HepG2 (cell line): Measurements from ENCODE around the gene ZFP36L2. TPM values are rescaled to one million over a fixed set of nuclear protein-coding genes. Genes with fewer than 3 reads are reported as not detected.

ENCODE experiments used
- AHDC1 ChIP-seq: sonication (generic); formaldehyde crosslinking; IDR thresholded peaks from 2 replicates; pipeline ENCODE4 v1.5.1; 2020; ENCODE audit warnings: mild to moderate bottlenecking, missing genetic modification reagents, borderline replicate concordance
- AKAP8 ChIP-seq: sonication (generic); formaldehyde crosslinking; IDR thresholded peaks from 2 replicates; pipeline ENCODE4 v1.5.1; 2020; ENCODE audit warnings: mild to moderate bottlenecking, missing genetic modification reagents
- BCL6 ChIP-seq: IDR thresholded peaks from 2 replicates; pipeline ENCODE4 v1.6.1; 2016; ENCODE audit warnings: missing genetic modification reagents, missing compliant biosample characterization
- CTCF ChIP-seq: sonication (generic); formaldehyde crosslinking; IDR thresholded peaks from 2 replicates; pipeline ENCODE4 v1.5.0; 2020; ENCODE audit warnings: mild to moderate bottlenecking, missing genetic modification reagents, moderate library complexity
- ESRRA ChIP-seq: sonication (generic); formaldehyde crosslinking; IDR thresholded peaks from 2 replicates; pipeline ENCODE4 v1.5.1; 2020; ENCODE audit warnings: mild to moderate bottlenecking, low read depth, missing genetic modification reagents
- GFI1 ChIP-seq: sonication (generic); formaldehyde crosslinking; IDR thresholded peaks from 2 replicates; pipeline ENCODE4 v1.5.0; 2020; ENCODE audit warnings: missing genetic modification reagents, mild to moderate bottlenecking, borderline replicate concordance
- IKZF4 ChIP-seq: sonication (generic); formaldehyde crosslinking; IDR thresholded peaks from 2 replicates; pipeline ENCODE4 v1.5.1; 2020; ENCODE audit warnings: borderline replicate concordance, mild to moderate bottlenecking, low read depth, missing genetic modification reagents; ENCODE audit errors: not compliant biosample characterization
- JARID2 ChIP-seq: sonication (generic); formaldehyde crosslinking; IDR thresholded peaks from 2 replicates; pipeline ENCODE4 v1.8.1; 2023; ENCODE audit warnings: missing genetic modification reagents, inconsistent platforms; ENCODE audit not compliant: insufficient replicate concordance
- MED13 ChIP-seq: sonication (generic); formaldehyde crosslinking; IDR thresholded peaks from 2 replicates; pipeline ENCODE4 v1.5.0; 2020; ENCODE audit warnings: missing genetic modification reagents
- MZF1 ChIP-seq: sonication (generic); formaldehyde crosslinking; IDR thresholded peaks from 2 replicates; pipeline ENCODE4 v1.8.1; 2023; ENCODE audit warnings: mild to moderate bottlenecking, missing genetic modification reagents, borderline replicate concordance
- REST ChIP-seq, 2 experiments: IDR thresholded peaks; 2 replicates each; pipeline ENCODE4 v1.6.1; 2011 to 2012; ENCODE audit warnings: low read length in 2 of 2, borderline replicate concordance in 1 of 2, low read depth in 1 of 2, mild to moderate bottlenecking in 1 of 2, moderate library complexity in 1 of 2
- YEATS4 ChIP-seq: sonication (generic); formaldehyde crosslinking; IDR thresholded peaks from 2 replicates; pipeline ENCODE4 v1.4.0; 2020; ENCODE audit warnings: missing genetic modification reagents, borderline replicate concordance
- ZNF232 ChIP-seq: sonication (generic); formaldehyde crosslinking; IDR thresholded peaks from 2 replicates; pipeline ENCODE4 v1.4.0; 2020; ENCODE audit warnings: missing genetic modification reagents, borderline replicate concordance
- ZNF569 ChIP-seq: sonication (generic); formaldehyde crosslinking; IDR thresholded peaks from 2 replicates; pipeline ENCODE4 v1.5.0; 2020; ENCODE audit warnings: mild to moderate bottlenecking, missing genetic modification reagents, moderate library complexity, borderline replicate concordance
- polyA plus RNA-seq, 8 experiments: library from polyadenylated mRNA; depleted of rRNA in 3 of 8; stranded (reverse) in 7 of 8; unstranded in 1 of 8; fragments of >200 nt; fragmentation: Illumina TruSeq in 4 of 8; extraction: Trizol in 4 of 8; gene quantifications; 2 replicates each; pipeline versions ENCODE4 v1.2.1 to v1.2.3, GENCODE V29; 2011 to 2016; ENCODE audit warnings: low read depth in 4 of 8, missing spikeins in 1 of 8, mixed read lengths in 1 of 8; ENCODE audit not compliant: insufficient read depth in 1 of 8
- total RNA-seq, 5 experiments: library from RNA; depleted of rRNA; stranded (reverse); fragments of >200 nt; fragmentation: Illumina TruSeq; extraction: Trizol; gene quantifications; 2 replicates each; pipeline ENCODE4 v1.2.3, GENCODE V29; 2016; ENCODE audit warnings: low read depth in 1 of 5
- TF ChIP-seq, protein P1 (sequence below): sonication (generic); formaldehyde crosslinking; IDR thresholded peaks from 2 replicates; pipeline ENCODE4 v1.5.0; 2020; ENCODE audit warnings: missing genetic modification reagents

ZFP36L2 gene
- total and polyA plus RNA-seq, 2 of the 13 experiments (the other 11 are each of a cell fraction or from before 2014, with no cell fraction given): 11.2 to 21.8 TPM

DNA sequence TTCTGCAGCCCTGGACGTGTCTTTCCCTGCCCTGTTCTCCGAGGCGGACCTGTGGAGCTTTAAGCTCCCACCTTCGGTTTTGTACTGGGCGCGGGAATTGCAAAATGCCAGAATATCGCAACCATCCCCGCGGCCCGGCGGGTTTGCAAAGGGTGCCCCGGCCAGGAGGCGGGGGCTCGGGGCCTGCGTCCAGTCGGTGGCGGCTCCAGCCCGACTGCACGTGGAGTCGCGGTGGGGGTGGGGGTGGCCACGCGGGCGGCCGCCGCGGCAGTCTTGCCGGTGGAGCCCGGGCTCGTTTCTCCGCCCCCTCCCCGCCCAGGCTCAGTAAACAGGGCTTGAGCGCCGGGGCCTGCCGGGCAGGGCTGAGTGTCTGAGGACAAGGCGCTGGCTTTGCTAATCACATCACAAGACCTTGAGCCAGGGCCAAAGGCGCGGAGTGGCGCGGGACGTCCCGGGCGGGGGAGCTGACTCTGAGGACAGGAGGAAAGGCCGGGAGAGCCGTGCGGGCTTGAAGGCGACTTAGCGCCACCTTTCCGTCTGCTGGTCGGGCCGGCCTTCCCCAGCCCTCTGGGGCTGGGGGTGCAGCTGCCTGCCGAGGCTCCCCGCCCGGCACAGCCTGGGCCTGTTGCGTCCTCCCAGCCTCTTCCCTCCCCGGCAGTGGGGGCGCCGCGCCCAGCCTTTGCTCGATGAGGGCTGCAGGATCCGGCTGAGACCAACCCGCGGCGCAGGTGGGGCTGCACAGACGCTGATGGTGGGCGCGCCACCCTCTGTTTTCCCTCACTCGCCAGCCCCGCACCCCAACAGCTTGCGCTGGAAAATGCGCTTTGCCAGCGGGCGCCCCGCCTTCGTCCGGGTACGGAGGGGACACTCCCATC lies 786 bp upstream of the ZFP36L2 start (continued):
- peak; percentile 72 for TF ChIP-seq CTCF (CRISPR knock-in tag)
- TF ChIP-seq MZF1 (CRISPR knock-in tag): no peak
- peak in 1 of 2 experiments; percentile 54; a peak in 1 of 4 replicates for TF ChIP-seq REST (IDR thresholded peaks at IDR 0.05; ENCODE audit: borderline replicate concordance in 1 of 2, low read depth in 1 of 2, low read length in 2 of 2)
- peak; percentile 96 for TF ChIP-seq YEATS4 (CRISPR knock-in tag)
- TF ChIP-seq AHDC1 (CRISPR knock-in tag): no peak; the same call in 1 of the 2 replicates
- TF ChIP-seq IKZF4 (CRISPR knock-in tag): peak; percentile 49
- TF ChIP-seq ZNF569 (CRISPR knock-in tag): no peak
- peak; percentile 75; the same call in 1 of the 2 replicates for TF ChIP-seq ZNF232 (CRISPR knock-in tag)
- TF ChIP-seq, protein P1, sequence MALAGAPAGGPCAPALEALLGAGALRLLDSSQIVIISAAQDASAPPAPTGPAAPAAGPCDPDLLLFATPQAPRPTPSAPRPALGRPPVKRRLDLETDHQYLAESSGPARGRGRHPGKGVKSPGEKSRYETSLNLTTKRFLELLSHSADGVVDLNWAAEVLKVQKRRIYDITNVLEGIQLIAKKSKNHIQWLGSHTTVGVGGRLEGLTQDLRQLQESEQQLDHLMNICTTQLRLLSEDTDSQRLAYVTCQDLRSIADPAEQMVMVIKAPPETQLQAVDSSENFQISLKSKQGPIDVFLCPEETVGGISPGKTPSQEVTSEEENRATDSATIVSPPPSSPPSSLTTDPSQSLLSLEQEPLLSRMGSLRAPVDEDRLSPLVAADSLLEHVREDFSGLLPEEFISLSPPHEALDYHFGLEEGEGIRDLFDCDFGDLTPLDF (CRISPR knock-in tag): peak; percentile 76
- peak; percentile 91 for TF ChIP-seq GFI1 (CRISPR knock-in tag)
- peak; percentile 96 for TF ChIP-seq AKAP8 (CRISPR knock-in tag)
- TF ChIP-seq JARID2 (CRISPR knock-in tag): no peak
- TF ChIP-seq BCL6 (CRISPR knock-in tag): peak; percentile 83
- TF ChIP-seq MED13: peak; percentile 68
- peak; percentile 31 for TF ChIP-seq ESRRA (CRISPR knock-in tag)
